Karpas-422 (cell line): Measurements from ENCODE around the gene DCLRE1B. TPM values are rescaled to one million over a fixed set of nuclear protein-coding genes. Genes with fewer than 3 reads are reported as not detected.

Experiments
- DNase-seq: peaks from one replicate; pipeline ENCODE4 v3.0.0-alpha.2; 2015
- H2AFZ ChIP-seq: fragments of 200-600 bp; sonication (generic); 2 replicates; pipeline ENCODE4 v1.6.1; 2014; ENCODE audit warnings: antibody characterized with exemption, low read length, mixed read lengths
- H3K27ac ChIP-seq: fragments of 200-600 bp; sonication (generic); 2 replicates; pipeline ENCODE4 v1.5.1; 2014; ENCODE audit warnings: mild to moderate bottlenecking, low read length, moderate library complexity
- H3K27me3 ChIP-seq: fragments of 200-600 bp; sonication (generic); 2 replicates; pipeline ENCODE4 v1.6.1; 2014; ENCODE audit warnings: low read length, mixed read lengths
- H3K36me3 ChIP-seq: fragments of 200-600 bp; sonication (generic); 2 replicates; pipeline ENCODE4 v1.6.1; 2014; ENCODE audit warnings: low read length, mixed read lengths; ENCODE audit not compliant: insufficient read depth
- H3K4me1 ChIP-seq: fragments of 200-600 bp; sonication (generic); 2 replicates; pipeline ENCODE4 v1.6.1; 2014; ENCODE audit warnings: mild to moderate bottlenecking, low read length, mixed read lengths
- H3K4me2 ChIP-seq: fragments of 200-600 bp; sonication (generic); 2 replicates; pipeline ENCODE4 v1.6.1; 2014; ENCODE audit warnings: low read length, low read depth, mild to moderate bottlenecking; ENCODE audit not compliant: poor library complexity, severe bottlenecking
- H3K4me3 ChIP-seq: fragments of 200-600 bp; sonication (generic); 2 replicates; pipeline ENCODE4 v1.5.1; 2014; ENCODE audit warnings: mild to moderate bottlenecking, antibody characterized with exemption, low read length, mixed read lengths
- H3K79me2 ChIP-seq: fragments of 200-600 bp; sonication (generic); 2 replicates; pipeline ENCODE4 v1.6.1; 2014; ENCODE audit warnings: mild to moderate bottlenecking, low read length, mixed read lengths
- H3K9ac ChIP-seq: fragments of 200-600 bp; sonication (generic); 2 replicates; pipeline ENCODE4 v1.6.0; 2014; ENCODE audit warnings: low read length
- H3K9me2 ChIP-seq: fragments of 200-600 bp; sonication (generic), shearing (Covaris generic); replicated peaks from 2 replicates; pipeline ENCODE4 v1.6.0; 2014; ENCODE audit warnings: mild to moderate bottlenecking, low read length, moderate library complexity; ENCODE audit not compliant: insufficient read depth
- H3K9me3 ChIP-seq: fragments of 300-700, 200-600 bp; sonication (generic); 2 replicates; pipeline ENCODE4 v1.6.1; 2014; ENCODE audit warnings: low read length, mixed read lengths
- H4K20me1 ChIP-seq: fragments of 200-600 bp; sonication (generic); 2 replicates; pipeline ENCODE4 v1.6.1; 2014; ENCODE audit warnings: mild to moderate bottlenecking, antibody characterized with exemption, low read length, low read depth; ENCODE audit not compliant: insufficient read depth
- total RNA-seq: library from RNA; depleted of rRNA; stranded (reverse); fragments of >200 nt; shearing (Covaris generic); gene quantifications from 2 replicates; pipeline ENCODE4 v1.2.3, GENCODE V29; 2014; ENCODE audit warnings: low replicate concordance

The DCLRE1B gene
- total RNA-seq, 1 experiment from 2014 or later: 11.3 TPM

DNA sequence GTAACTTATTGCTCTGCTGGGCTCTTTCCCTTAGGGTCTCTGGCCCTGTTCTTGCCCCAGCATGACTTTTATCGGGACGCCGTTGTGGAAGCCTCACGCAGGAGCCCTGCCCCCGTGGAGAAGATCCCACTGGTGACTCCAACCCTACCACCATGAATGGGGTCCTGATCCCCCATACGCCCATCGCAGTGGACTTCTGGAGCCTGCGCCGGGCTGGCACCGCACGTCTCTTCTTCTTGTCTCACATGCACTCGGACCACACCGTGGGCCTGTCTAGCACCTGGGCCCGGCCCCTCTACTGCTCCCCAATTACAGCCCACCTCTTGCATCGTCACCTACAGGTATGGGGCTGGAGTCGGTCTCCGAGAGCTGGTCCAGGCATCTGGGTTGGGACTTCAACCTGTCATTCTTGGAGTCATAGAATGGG is 322 bp downstream of the DCLRE1B start:
- peak overlapping the region; percentile 91 for H3K9ac ChIP-seq
- H3K9me3 ChIP-seq: no peaks in the 10 kb centered on the region
- H2AFZ ChIP-seq: peak overlapping the region; percentile 92
- peaks cover 33% of the 10 kb centered on the region for H3K36me3 ChIP-seq
- H3K27ac ChIP-seq: peak overlapping the region; percentile 57
- no peaks in the 10 kb centered on the region for H3K9me2 ChIP-seq
- H3K4me1 ChIP-seq: peaks cover 21% of the 10 kb centered on the region
- H3K4me3 ChIP-seq: peak overlapping the region; percentile 75
- H3K4me2 ChIP-seq: peak overlapping the region; percentile 73
- H4K20me1 ChIP-seq: no peaks in the 10 kb centered on the region
- no peaks in the 10 kb centered on the region for H3K27me3 ChIP-seq
- H3K79me2 ChIP-seq: peaks cover 50% of the 10 kb centered on the region
- DNase-seq: peak; percentile 78

GRCh38 chr1:113912594-113913311 is 7.6 kb downstream of the DCLRE1B start:
- Histone ChIP-seq H3K9me3 (no peaks in the 10 kb centered on the region), H4K20me1 (no peaks in the 10 kb centered on the region), H3K36me3 (peaks cover 28% of the 10 kb centered on the region), H3K9me2 (no peaks in the 10 kb centered on the region), H3K4me2 (no peak overlapping the region), H3K9ac (no peak overlapping the region), H3K79me2 (no peaks in the 10 kb centered on the region), H2AFZ (no peak overlapping the region), H3K4me1 (no peaks in the 10 kb centered on the region), H3K27ac (no peak overlapping the region), H3K4me3 (no peak overlapping the region), H3K27me3 (no peaks in the 10 kb centered on the region)
- no peak for DNase-seq

- Histone ChIP-seq H3K79me2 (no peaks in the 10 kb centered on the region), H3K4me1 (no peaks in the 10 kb centered on the region), H3K36me3 (peaks cover 24% of the 10 kb centered on the region), H3K4me2 (no peak overlapping the region), H2AFZ (no peak overlapping the region), H3K27ac (no peak overlapping the region), H3K9me2 (no peaks in the 10 kb centered on the region), H3K9ac (no peak overlapping the region), H3K4me3 (no peak overlapping the region), H4K20me1 (no peaks in the 10 kb centered on the region), H3K27me3 (no peaks in the 10 kb centered on the region), H3K9me3 (no peaks in the 10 kb centered on the region)
- DNase-seq: no peak
Observed at GRCh38 chr1:113913312-113913668, 8.2 kb downstream of the DCLRE1B start.

DNA sequence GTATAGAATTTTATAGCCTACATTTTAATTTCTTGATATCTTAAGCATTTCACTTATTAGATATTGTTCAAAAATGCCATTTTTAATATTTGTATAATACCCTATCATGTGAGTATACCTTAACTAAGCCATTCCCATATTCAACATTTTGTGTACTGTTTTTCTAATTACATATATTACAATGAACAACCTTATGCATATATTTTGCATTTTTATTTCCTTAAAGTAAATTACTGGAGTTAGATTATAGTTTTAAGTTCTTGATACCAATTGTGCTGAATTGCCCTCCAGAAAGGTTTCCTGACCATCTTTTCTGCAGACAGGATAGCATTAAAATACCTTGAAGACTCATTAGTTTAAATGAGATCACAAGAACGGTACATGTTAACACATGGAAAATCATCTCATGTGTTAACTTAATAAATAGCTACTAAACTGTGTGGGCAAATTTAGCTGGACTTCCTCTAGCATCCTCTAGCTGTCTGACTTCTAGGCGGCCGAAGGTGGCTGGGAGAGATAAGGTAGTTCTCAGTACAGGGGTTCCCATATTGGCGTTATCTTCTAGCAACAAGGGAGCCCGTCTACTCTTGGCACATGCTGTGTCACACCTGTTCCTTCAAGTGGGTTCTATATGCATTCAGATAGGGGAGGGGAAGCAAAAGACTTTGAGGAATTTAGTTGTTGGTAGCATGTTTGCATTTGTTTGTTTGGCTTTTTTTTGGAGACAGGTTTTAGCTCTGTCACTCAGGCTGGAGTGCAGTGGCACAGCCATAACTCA is 8.9 kb downstream of the DCLRE1B start:
- Histone ChIP-seq H2AFZ (no peak overlapping the region), H3K4me3 (no peak overlapping the region), H3K36me3 (peaks cover 23% of the 10 kb centered on the region)

DNA sequence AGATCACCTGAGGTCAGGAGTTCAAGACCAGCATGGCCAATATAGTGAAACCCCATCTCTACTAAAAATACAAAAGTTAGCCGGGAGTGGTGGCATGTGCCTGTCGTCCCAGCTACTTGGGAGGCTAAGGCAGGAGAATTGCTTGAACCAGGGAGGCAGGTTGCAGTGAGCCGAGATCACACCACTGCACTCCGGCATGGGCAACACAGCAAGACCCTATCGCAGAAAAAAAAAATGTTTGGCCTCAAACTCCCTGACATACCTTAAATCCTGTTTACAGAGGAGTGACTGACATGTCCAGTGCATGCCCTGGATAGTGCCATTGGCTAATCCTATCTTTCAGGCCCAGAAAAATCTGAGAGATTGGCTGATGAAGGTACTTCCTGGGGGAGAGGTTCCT is 11.8 kb downstream of the DCLRE1B start:
- 0 out of 2 replicates have a peak, but pooled peaks cover 5% of the 10 kb centered on the region for H3K36me3 ChIP-seq
- H3K9ac ChIP-seq: no peak overlapping the region
- no peak overlapping the region for H3K4me2 ChIP-seq
- H3K9me3 ChIP-seq: no peaks in the 10 kb centered on the region
- no peaks in the 10 kb centered on the region for H3K9me2 ChIP-seq
- no peaks in the 10 kb centered on the region for H4K20me1 ChIP-seq
- no peak overlapping the region for H2AFZ ChIP-seq
- H3K79me2 ChIP-seq: no peaks in the 10 kb centered on the region
- no peak overlapping the region for H3K4me3 ChIP-seq
- no peak overlapping the region for H3K27ac ChIP-seq
- no peaks in the 10 kb centered on the region for H3K27me3 ChIP-seq
- no peak for DNase-seq
- no peaks in the 10 kb centered on the region; the same call in 1 of the 2 replicates for H3K4me1 ChIP-seq

More for the DNA sequence above, 8.9 kb downstream of the DCLRE1B start:
- Histone ChIP-seq H3K9ac (no peak overlapping the region), H3K79me2 (no peaks in the 10 kb centered on the region), H4K20me1 (no peaks in the 10 kb centered on the region), H3K27me3 (no peaks in the 10 kb centered on the region), H3K27ac (no peak overlapping the region), H3K4me2 (no peak overlapping the region), H3K9me3 (no peaks in the 10 kb centered on the region), H3K9me2 (no peaks in the 10 kb centered on the region), H3K4me1 (no peaks in the 10 kb centered on the region; the same call in 1 of the 2 replicates)
- DNase-seq: no peak

GRCh38 chr1:113917400-113918082 is 12.4 kb downstream of the DCLRE1B start:
- H3K9me3 ChIP-seq: no peaks in the 10 kb centered on the region
- no peak overlapping the region for H2AFZ ChIP-seq
- H3K27me3 ChIP-seq: no peaks in the 10 kb centered on the region
- H3K4me1 ChIP-seq: no peaks in the 10 kb centered on the region; the same call in 1 of the 2 replicates
- no peak overlapping the region for H3K9ac ChIP-seq
- H3K27ac ChIP-seq: no peak overlapping the region
- no peak overlapping the region for H3K4me2 ChIP-seq
- H3K79me2 ChIP-seq: no peaks in the 10 kb centered on the region
- H4K20me1 ChIP-seq: no peaks in the 10 kb centered on the region
- H3K4me3 ChIP-seq: no peak overlapping the region
- 0 out of 2 replicates have a peak, but pooled peaks cover 1% of the 10 kb centered on the region for H3K36me3 ChIP-seq
- DNase-seq: no peak
- H3K9me2 ChIP-seq: no peaks in the 10 kb centered on the region

DNA sequence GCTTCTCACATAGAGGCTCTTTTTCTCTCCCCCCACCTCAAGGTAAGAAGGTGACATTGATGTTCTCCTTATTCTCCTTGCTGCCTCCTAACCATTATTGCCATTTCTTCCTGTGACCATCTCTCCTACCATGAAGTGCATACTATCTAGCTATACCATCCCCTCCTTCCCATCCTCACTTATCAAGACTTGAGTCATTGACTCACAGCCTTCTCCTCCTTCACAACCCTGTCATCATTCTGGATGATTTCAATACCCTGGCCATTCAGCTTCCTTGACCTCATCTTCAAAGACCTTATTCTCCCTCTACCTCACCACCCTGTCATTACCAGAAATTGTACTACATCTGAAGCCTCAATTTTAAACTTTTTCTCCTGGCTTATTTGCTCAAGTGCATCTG is 13.1 kb downstream of the DCLRE1B start:
- H3K9ac ChIP-seq: no peak overlapping the region
- H4K20me1 ChIP-seq: no peaks in the 10 kb centered on the region
- H3K4me2 ChIP-seq: no peak overlapping the region
- no peaks in the 10 kb centered on the region for H3K36me3 ChIP-seq
- H3K9me2 ChIP-seq: no peaks in the 10 kb centered on the region
- no peaks in the 10 kb centered on the region for H3K9me3 ChIP-seq
- no peak for DNase-seq
- no peaks in the 10 kb centered on the region; the same call in 1 of the 2 replicates for H3K4me1 ChIP-seq
- H3K27ac ChIP-seq: no peak overlapping the region
- H2AFZ ChIP-seq: no peak overlapping the region
- no peaks in the 10 kb centered on the region for H3K79me2 ChIP-seq
- H3K4me3 ChIP-seq: no peak overlapping the region
- H3K27me3 ChIP-seq: no peaks in the 10 kb centered on the region

- H2AFZ ChIP-seq: no peak overlapping the region
- H3K4me1 ChIP-seq: peaks cover 5% of the 10 kb centered on the region
- H3K27me3 ChIP-seq: no peaks in the 10 kb centered on the region
- no peaks in the 10 kb centered on the region for H4K20me1 ChIP-seq
- no peak for DNase-seq
- H3K9me2 ChIP-seq: no peaks in the 10 kb centered on the region
- H3K4me2 ChIP-seq: no peak overlapping the region
- no peaks in the 10 kb centered on the region for H3K9me3 ChIP-seq
- H3K27ac ChIP-seq: no peak overlapping the region
- no peaks in the 10 kb centered on the region for H3K36me3 ChIP-seq
- no peak overlapping the region for H3K4me3 ChIP-seq
- no peak overlapping the region for H3K9ac ChIP-seq
- no peaks in the 10 kb centered on the region for H3K79me2 ChIP-seq
Observed at GRCh38 chr1:113922957-113923356, 17.8 kb downstream of the DCLRE1B start.
